ENCODE results near the gene ASPRV1.
"Not testable (repeated sequence)": the region's sequence is repeated elsewhere in the genome, so short reads cannot be mapped to it uniquely, and the experiment has no call there.

Gene ASPRV1

DNA sequence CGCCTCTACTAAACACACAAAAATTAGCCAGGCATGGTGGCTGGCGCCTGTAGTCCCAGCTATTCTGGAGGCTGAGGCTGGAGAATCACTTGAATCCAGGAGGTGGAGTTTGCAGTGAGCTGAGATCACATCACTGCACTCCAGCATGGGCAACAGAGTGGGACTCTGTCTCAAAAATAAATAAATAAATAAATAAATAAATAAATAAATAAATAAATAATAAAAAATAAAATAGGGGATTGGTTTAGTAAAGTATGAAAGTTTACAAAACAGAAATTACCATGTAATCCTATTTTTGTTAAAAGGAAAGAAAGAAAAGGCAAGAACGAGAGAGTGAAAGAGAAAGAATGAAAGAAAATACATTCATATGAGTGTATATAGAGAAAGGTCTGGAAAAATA is 10.8 kb downstream of the ASPRV1 start:
- not testable (repeated sequence) for H3K79me2 ChIP-seq (ENCODE audit: control insufficient read depth, insufficient read depth, low read length); H3K27ac ChIP-seq (ENCODE audit: low read depth, low read length); H3K18ac ChIP-seq (ENCODE audit: low read length); H2BK120ac ChIP-seq (ENCODE audit: low read depth, low read length); H3K9ac ChIP-seq (ENCODE audit: low read length); H3K27me3 ChIP-seq (ENCODE audit: insufficient read depth, low read length, poor library complexity); H3K4ac ChIP-seq (ENCODE audit: low read depth, low read length); H3K23ac ChIP-seq (ENCODE audit: low read length); H4K8ac ChIP-seq (ENCODE audit: low read depth, low read length); H2BK15ac ChIP-seq (replicated peaks; ENCODE audit: low read depth); DNase-seq; H3K79me1 ChIP-seq (ENCODE audit: low read length); H2AK5ac ChIP-seq (ENCODE audit: low read length); H4K5ac ChIP-seq (ENCODE audit: low read length); H3K56ac ChIP-seq (ENCODE audit: low read length); H3K36me3 ChIP-seq (ENCODE audit: control insufficient read depth, insufficient read depth, low read length); H2BK5ac ChIP-seq (ENCODE audit: low read length); H3K4me3 ChIP-seq (ENCODE audit: low read length); H3K4me2 ChIP-seq (ENCODE audit: low read length); H3K4me1 ChIP-seq (ENCODE audit: control insufficient read depth, low read depth, low read length)
- no CpG with 5 or more reads among the region's 3 CpGs for WGBS (ENCODE audit: extremely low coverage, insufficient coverage, low lambda C conversion rate)

DNA sequence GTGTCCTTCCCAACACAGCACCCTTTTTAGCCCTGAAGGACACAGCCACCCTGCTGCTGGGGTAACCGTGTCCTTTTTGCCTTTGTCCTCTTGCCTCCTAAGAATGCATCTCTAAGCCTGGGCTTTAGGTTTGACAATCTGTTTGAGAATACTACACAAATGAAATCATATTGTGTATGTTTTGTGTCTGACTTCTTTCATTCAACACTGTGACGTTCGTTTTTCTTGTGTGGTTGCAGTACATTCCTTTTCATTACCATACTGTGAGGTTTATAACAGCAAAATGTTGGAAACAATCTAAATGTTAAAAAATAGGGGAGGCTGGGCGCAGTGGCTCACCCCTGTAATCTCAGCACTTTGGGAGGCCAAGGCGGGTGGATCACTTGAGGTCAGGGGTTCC is 11.2 kb downstream of the ASPRV1 start:
- WGBS (ENCODE audit: extremely low coverage, insufficient coverage, low lambda C conversion rate): no CpG with 5 or more reads among the region's 5 CpGs

DNA sequence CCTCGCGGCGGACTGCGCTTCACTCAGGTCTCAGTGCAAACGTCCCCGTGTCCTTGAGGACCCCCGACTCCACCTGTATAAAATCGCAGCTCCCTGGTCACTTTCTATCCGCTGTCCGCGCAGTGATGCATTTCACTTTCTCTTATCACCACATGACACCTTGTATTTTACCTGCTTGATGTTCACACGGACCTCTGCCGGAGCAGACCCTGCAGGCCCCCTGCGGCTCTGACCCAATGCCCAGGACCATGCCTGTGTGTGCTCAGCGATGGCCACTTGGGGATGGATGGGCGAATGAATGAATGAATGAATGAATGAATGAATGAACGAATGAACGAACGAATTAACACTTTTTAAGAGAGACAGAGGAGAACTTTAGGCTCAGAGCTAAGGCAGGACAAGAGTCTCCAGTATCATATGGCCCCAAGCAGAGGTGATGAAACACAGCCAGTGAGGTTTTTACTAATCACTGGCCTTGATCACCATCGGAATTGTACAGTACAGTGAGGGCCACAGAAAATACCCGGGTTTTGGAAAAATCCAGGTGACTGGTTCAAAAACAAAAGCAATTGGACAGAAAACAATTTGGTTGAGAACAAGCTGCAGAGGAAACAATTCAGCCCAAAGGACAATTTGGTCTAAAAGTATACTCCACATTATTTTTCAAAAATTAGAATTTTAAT is 12.3 kb downstream of the ASPRV1 start:
- no peak overlapping the region for H3K4me2 ChIP-seq (ENCODE audit: low read length)
- no peaks in the 10 kb centered on the region for H3K79me2 ChIP-seq (ENCODE audit: control insufficient read depth, insufficient read depth, low read length)
- no peak overlapping the region for H2BK120ac ChIP-seq (ENCODE audit: low read depth, low read length)
- no peaks in the 10 kb centered on the region for H3K27me3 ChIP-seq (ENCODE audit: insufficient read depth, low read length, poor library complexity)
- H3K4ac ChIP-seq (ENCODE audit: low read depth, low read length): no peak overlapping the region
- no peak overlapping the region for H3K56ac ChIP-seq (ENCODE audit: low read length)
- no peak overlapping the region for H4K8ac ChIP-seq (ENCODE audit: low read depth, low read length)
- no peak overlapping the region for H3K18ac ChIP-seq (ENCODE audit: low read length)
- no peak overlapping the region for H2BK15ac ChIP-seq (replicated peaks; ENCODE audit: low read depth)
- no peak overlapping the region for H3K23ac ChIP-seq (ENCODE audit: low read length)
- DNase-seq: no peak
- no peak overlapping the region for H2AK5ac ChIP-seq (ENCODE audit: low read length)
- H3K27ac ChIP-seq (ENCODE audit: low read depth, low read length): no peak overlapping the region
- WGBS (ENCODE audit: extremely low coverage, insufficient coverage, low lambda C conversion rate): no CpG with 5 or more reads among the region's 21 CpGs
- H3K4me3 ChIP-seq (ENCODE audit: low read length): no peak overlapping the region
- no peak overlapping the region for H3K9ac ChIP-seq (ENCODE audit: low read length)
- H3K4me1 ChIP-seq (ENCODE audit: control insufficient read depth, low read depth, low read length): no peaks in the 10 kb centered on the region
- no peaks in the 10 kb centered on the region for H3K79me1 ChIP-seq (ENCODE audit: low read length)
- H4K5ac ChIP-seq (ENCODE audit: low read length): no peak overlapping the region
- H3K36me3 ChIP-seq (ENCODE audit: control insufficient read depth, insufficient read depth, low read length): no peaks in the 10 kb centered on the region
- H2BK5ac ChIP-seq (ENCODE audit: low read length): no peak overlapping the region

More for the DNA sequence above, 11.2 kb downstream of the ASPRV1 start:
- H2BK5ac ChIP-seq (ENCODE audit: low read length): no peak overlapping the region
- no peak overlapping the region for H3K18ac ChIP-seq (ENCODE audit: low read length)
- H3K79me2 ChIP-seq (ENCODE audit: control insufficient read depth, insufficient read depth, low read length): no peaks in the 10 kb centered on the region
- H3K4ac ChIP-seq (ENCODE audit: low read depth, low read length): no peak overlapping the region
- H3K4me2 ChIP-seq (ENCODE audit: low read length): no peak overlapping the region
- H3K36me3 ChIP-seq (ENCODE audit: control insufficient read depth, insufficient read depth, low read length): no peaks in the 10 kb centered on the region
- H4K8ac ChIP-seq (ENCODE audit: low read depth, low read length): no peak overlapping the region
- no peak overlapping the region for H3K23ac ChIP-seq (ENCODE audit: low read length)
- no peaks in the 10 kb centered on the region for H3K27me3 ChIP-seq (ENCODE audit: insufficient read depth, low read length, poor library complexity)
- no peak for DNase-seq
- no peaks in the 10 kb centered on the region for H3K79me1 ChIP-seq (ENCODE audit: low read length)
- H3K4me1 ChIP-seq (ENCODE audit: control insufficient read depth, low read depth, low read length): no peaks in the 10 kb centered on the region
- H2BK120ac ChIP-seq (ENCODE audit: low read depth, low read length): no peak overlapping the region
- no peak overlapping the region for H3K56ac ChIP-seq (ENCODE audit: low read length)
- no peak overlapping the region for H4K5ac ChIP-seq (ENCODE audit: low read length)
- no peak overlapping the region for H3K9ac ChIP-seq (ENCODE audit: low read length)
- H3K4me3 ChIP-seq (ENCODE audit: low read length): no peak overlapping the region
- H3K27ac ChIP-seq (ENCODE audit: low read depth, low read length): no peak overlapping the region
- no peak overlapping the region for H2BK15ac ChIP-seq (replicated peaks; ENCODE audit: low read depth)
- no peak overlapping the region for H2AK5ac ChIP-seq (ENCODE audit: low read length)

DNA sequence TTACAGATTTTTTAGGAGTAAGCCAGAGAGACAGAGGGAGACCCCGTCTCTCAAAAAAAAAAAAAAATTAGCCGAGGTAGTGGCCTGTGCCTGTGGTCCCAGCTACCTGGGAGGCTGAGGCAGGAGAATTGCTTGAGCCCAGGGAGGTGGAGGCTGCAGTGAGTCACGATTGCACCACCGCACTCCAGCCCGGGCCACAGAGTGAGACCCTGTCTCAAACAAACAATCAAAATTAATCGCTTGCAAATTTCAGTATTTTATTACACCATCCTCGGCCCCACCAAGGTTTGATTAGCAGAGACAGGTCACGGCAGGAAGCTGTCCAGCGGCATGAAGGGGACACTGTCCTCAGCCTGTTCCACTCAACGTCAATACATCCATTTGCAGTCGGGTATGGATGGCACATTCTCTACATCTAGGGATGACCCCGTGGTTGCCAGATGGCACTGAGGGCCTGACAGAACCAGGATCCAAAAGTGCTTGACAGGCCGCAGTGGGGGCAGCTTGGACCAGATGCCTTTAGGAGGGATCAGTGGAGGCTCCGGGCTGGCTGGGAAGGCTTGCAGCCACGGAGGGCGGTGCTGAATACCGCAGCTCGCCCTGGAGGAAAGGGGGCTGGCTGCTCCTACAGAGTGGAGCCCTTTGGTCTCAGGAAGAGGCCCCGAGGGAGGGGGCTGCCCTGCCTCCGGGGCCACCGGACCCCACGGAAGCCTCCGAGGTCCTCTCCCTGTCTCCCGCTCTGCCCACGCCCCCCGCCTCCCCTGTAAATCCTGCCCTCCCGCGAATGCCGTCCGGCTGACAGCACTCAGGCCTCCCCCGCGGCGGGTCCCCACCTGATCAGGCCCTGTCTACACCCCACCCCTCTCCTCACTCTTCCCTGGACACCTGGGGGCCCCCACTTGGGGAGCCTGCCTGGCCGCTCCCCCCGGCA is 13.1 kb downstream of the ASPRV1 start:
- H3K27me3 ChIP-seq (ENCODE audit: insufficient read depth, low read length, poor library complexity): no peaks in the 10 kb centered on the region
- no peaks in the 10 kb centered on the region for H3K79me1 ChIP-seq (ENCODE audit: low read length)
- DNase-seq: no peak
- no peak overlapping the region for H2AK5ac ChIP-seq (ENCODE audit: low read length)
- H3K4me1 ChIP-seq (ENCODE audit: control insufficient read depth, low read depth, low read length): no peaks in the 10 kb centered on the region
- H3K36me3 ChIP-seq (ENCODE audit: control insufficient read depth, insufficient read depth, low read length): no peaks in the 10 kb centered on the region
- no peak overlapping the region for H3K23ac ChIP-seq (ENCODE audit: low read length)
- H3K18ac ChIP-seq (ENCODE audit: low read length): no peak overlapping the region
- no peak overlapping the region for H4K8ac ChIP-seq (ENCODE audit: low read depth, low read length)
- no peak overlapping the region for H3K4me2 ChIP-seq (ENCODE audit: low read length)
- no peak overlapping the region for H3K9ac ChIP-seq (ENCODE audit: low read length)
- H3K27ac ChIP-seq (ENCODE audit: low read depth, low read length): no peak overlapping the region
- no peaks in the 10 kb centered on the region for H3K79me2 ChIP-seq (ENCODE audit: control insufficient read depth, insufficient read depth, low read length)
- no peak overlapping the region for H2BK120ac ChIP-seq (ENCODE audit: low read depth, low read length)
- no peak overlapping the region for H2BK5ac ChIP-seq (ENCODE audit: low read length)
- H3K4me3 ChIP-seq (ENCODE audit: low read length): no peak overlapping the region
- no peak overlapping the region for H3K4ac ChIP-seq (ENCODE audit: low read depth, low read length)
- H2BK15ac ChIP-seq (replicated peaks; ENCODE audit: low read depth): no peak overlapping the region
- H4K5ac ChIP-seq (ENCODE audit: low read length): no peak overlapping the region
- no CpG with 5 or more reads among the region's 35 CpGs for WGBS (ENCODE audit: extremely low coverage, insufficient coverage, low lambda C conversion rate)
- no peak overlapping the region for H3K56ac ChIP-seq (ENCODE audit: low read length)

DNA sequence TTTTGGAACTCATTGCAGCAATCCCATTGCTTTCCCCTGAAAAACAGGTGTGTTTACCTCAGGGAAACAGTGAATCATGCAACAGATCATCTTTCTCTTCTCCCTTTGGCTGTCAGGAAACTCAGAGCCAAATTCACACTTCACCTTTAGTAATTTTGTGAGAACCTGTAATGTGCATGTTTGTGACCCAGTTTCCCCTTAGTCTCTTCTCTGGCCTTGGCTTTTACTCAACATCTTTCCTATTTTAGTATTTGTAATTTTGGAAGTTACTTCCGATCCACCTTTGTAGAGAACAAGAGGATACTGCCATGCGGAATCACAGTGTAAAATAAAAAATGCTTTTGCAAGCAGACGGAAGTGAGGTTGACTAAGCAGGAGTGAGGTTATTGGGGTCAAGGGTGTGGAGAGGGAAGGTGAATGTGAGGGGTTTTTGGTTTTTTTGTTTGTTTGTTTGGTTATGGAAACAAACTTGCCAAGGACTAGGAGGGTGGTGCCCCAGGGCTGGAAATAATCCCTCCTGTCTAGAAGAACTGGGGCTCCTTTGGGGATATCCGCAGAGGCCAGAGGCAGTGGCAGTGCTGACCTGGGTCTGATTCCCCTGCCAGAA is 14.0 kb downstream of the ASPRV1 start:
- H3K18ac ChIP-seq (ENCODE audit: low read length): no peak overlapping the region
- H3K79me2 ChIP-seq (ENCODE audit: control insufficient read depth, insufficient read depth, low read length): no peaks in the 10 kb centered on the region
- H3K27me3 ChIP-seq (ENCODE audit: insufficient read depth, low read length, poor library complexity): no peaks in the 10 kb centered on the region
- H3K79me1 ChIP-seq (ENCODE audit: low read length): no peaks in the 10 kb centered on the region
- H2BK15ac ChIP-seq (replicated peaks; ENCODE audit: low read depth): no peak overlapping the region
- no peak overlapping the region for H3K4me2 ChIP-seq (ENCODE audit: low read length)
- no peak for DNase-seq
- no peak overlapping the region for H3K27ac ChIP-seq (ENCODE audit: low read depth, low read length)
- no peak overlapping the region for H3K56ac ChIP-seq (ENCODE audit: low read length)
- H4K8ac ChIP-seq (ENCODE audit: low read depth, low read length): no peak overlapping the region
- H3K23ac ChIP-seq (ENCODE audit: low read length): no peak overlapping the region
- no peak overlapping the region for H2BK5ac ChIP-seq (ENCODE audit: low read length)
- no peak overlapping the region for H3K4ac ChIP-seq (ENCODE audit: low read depth, low read length)
- WGBS (ENCODE audit: extremely low coverage, insufficient coverage, low lambda C conversion rate): 100% methylated on average over 1 of the region's 4 CpGs
- H3K36me3 ChIP-seq (ENCODE audit: control insufficient read depth, insufficient read depth, low read length): no peaks in the 10 kb centered on the region
- no peak overlapping the region for H3K9ac ChIP-seq (ENCODE audit: low read length)
- H3K4me1 ChIP-seq (ENCODE audit: control insufficient read depth, low read depth, low read length): no peaks in the 10 kb centered on the region
- H2BK120ac ChIP-seq (ENCODE audit: low read depth, low read length): no peak overlapping the region
- H2AK5ac ChIP-seq (ENCODE audit: low read length): no peak overlapping the region
- no peak overlapping the region for H3K4me3 ChIP-seq (ENCODE audit: low read length)
- H4K5ac ChIP-seq (ENCODE audit: low read length): no peak overlapping the region
